HFFc6 (cell line): ENCODE data around the gene TTR. TPM values are rescaled to one million over a fixed set of nuclear protein-coding genes. Genes with fewer than 3 reads are reported as not detected.

Experiments used
- DNase-seq: peaks from one replicate; pipeline ENCODE4 v3.0.0-alpha.2; 2018
- H3K27ac Mint-ChIP-seq: 2 replicates; pipeline ENCODE4 v1.8.0; 2020; ENCODE audit warnings: mild to moderate bottlenecking, mixed read lengths
- H3K27me3 Mint-ChIP-seq: 2 replicates; pipeline ENCODE4 v1.8.0; 2021; ENCODE audit warnings: mild to moderate bottlenecking, moderate library complexity, mixed read lengths; ENCODE audit not compliant: insufficient read depth
- H3K36me3 Mint-ChIP-seq: 2 replicates; pipeline ENCODE4 v1.8.0; 2021; ENCODE audit warnings: low read depth, mixed read lengths
- H3K4me1 Mint-ChIP-seq: 2 replicates; pipeline ENCODE4 v1.8.0; 2020; ENCODE audit warnings: low read depth, mixed read lengths
- H3K4me3 Mint-ChIP-seq: 2 replicates; pipeline ENCODE4 v1.8.0; 2020; ENCODE audit warnings: mild to moderate bottlenecking, moderate library complexity, mixed read lengths
- H3K9me3 Mint-ChIP-seq: 2 replicates; pipeline ENCODE4 v1.8.0; 2020; ENCODE audit warnings: mild to moderate bottlenecking, mixed read lengths
- CTCF ChIP-seq: fragments of 200-600 bp; sonication (generic); IDR thresholded peaks from 2 replicates; pipeline ENCODE4 v1.5.0; 2021; ENCODE audit warnings: antibody characterized with exemption, mild to moderate bottlenecking
- total RNA-seq, 6 experiments: library from RNA; stranded (reverse); fragmentation: NEBNext Ultra II Directional; extraction: Animal tissue kit (Norgen Biotek cat#: 25700); gene quantifications; 2 replicates in 1 of 6; 3 replicates in 5 of 6; pipeline ENCODE4 v1.2.3, GENCODE V29; 2021

The TTR gene
- total RNA-seq, 6 experiments from 2014 or later, result not detected

DNA sequence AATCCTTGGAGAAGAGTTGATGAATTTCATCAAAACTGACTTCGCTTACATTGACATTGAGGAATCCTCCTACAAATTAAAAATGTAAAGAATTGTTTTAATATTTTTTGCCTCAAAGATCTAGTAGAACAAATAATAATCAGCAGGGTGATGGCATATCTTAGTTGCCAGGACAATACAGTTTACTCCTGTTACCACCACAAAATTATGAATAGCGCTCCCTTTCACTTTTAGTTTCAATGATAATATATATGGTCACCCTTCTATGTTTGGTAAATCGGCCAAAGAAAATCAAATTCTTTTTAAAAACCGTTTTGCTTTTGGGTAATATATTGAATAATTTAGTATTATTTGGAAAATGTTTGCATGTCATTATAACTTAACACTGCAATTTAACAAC is 53.7 kb downstream of the TTR start:
- Mint-ChIP-seq H3K36me3 (no peaks in the 10 kb centered on the region), H3K9me3 (peaks cover 11% of the 10 kb centered on the region), H3K27ac (no peak overlapping the region), H3K4me1 (no peaks in the 10 kb centered on the region), H3K4me3 (no peak overlapping the region), H3K27me3 (no peaks in the 10 kb centered on the region)
- TF ChIP-seq CTCF, result no peak
- DNase-seq, result no peak

GRCh38 chr18:31646332-31647126 is 54.9 kb downstream of the TTR start:
- no peak for DNase-seq
- no peaks in the 10 kb centered on the region; the same call in 1 of the 2 replicates for H3K36me3 Mint-ChIP-seq
- H3K9me3 Mint-ChIP-seq, result peaks cover 19% of the 10 kb centered on the region
- no peaks in the 10 kb centered on the region for H3K4me1 Mint-ChIP-seq
- H3K27ac Mint-ChIP-seq, result no peak overlapping the region
- H3K27me3 Mint-ChIP-seq, result no peaks in the 10 kb centered on the region
- TF ChIP-seq CTCF, result no peak
- H3K4me3 Mint-ChIP-seq, result no peak overlapping the region

DNA sequence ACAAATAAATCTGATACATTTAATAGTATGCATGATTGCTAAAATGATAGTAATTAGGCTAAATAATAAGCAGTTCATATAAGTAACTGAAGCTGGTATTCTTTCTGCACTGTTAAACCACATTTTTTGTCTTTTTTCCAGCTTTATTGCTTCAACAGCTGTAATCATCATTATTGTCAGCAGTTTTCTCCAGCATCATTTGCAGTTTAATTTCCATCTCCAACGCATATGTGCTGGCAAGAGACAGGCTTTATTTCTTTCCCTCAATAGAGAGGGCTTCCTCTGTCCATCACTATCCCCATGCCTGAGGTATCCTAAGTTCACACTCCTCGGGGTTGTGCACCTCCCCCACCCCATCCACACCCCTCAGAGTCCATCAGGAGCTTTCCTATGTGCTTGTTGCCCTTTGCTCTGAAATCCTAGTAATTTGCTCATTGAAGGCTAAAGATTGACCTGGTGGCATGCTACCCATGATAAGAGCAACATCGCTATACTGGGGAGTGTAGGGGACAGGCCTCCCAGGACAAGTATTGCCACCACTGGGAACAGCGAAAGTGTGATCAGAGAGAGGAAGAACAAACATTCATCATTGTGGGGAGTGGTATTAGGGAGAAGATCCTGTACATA is 55.6 kb downstream of the TTR start:
- Mint-ChIP-seq H3K36me3 (peaks cover 5% of the 10 kb centered on the region; the same call in 1 of the 2 replicates), H3K4me1 (no peaks in the 10 kb centered on the region)

More for the DNA sequence above, 55.6 kb downstream of the TTR start:
- no peak for TF ChIP-seq CTCF
- Mint-ChIP-seq H3K27ac (no peak overlapping the region), H3K9me3 (peaks cover 26% of the 10 kb centered on the region), H3K4me3 (no peak overlapping the region), H3K27me3 (no peaks in the 10 kb centered on the region)
- DNase-seq, result no peak

Other genes starting within 250 kb of the TTR start
- gene DSG4, start 215.1 kb upstream of the TTR start, total RNA-seq, result not detected
- not detected for gene DSG3, start 144.1 kb upstream of the TTR start, total RNA-seq
- gene DSG2, start 93.7 kb upstream of the TTR start, total RNA-seq, result not detected
- gene B4GALT6, start 92.7 kb downstream of the TTR start, total RNA-seq, result not detected
- not detected for gene SLC25A52, start 169.0 kb downstream of the TTR start, total RNA-seq